HG03139 (cell line): ENCODE results near the gene COL5A1.
"Not testable (repeated sequence)": the region's sequence is repeated elsewhere in the genome, so short reads cannot be mapped to it uniquely, and the experiment has no call there.

Source experiments
- ATAC-seq: cut with Tn5 transposase; IDR thresholded peaks from one replicate; pipeline ENCODE4 v1.9.1; 2021; ENCODE audit not compliant: unreplicated experiment

The COL5A1 gene

DNA sequence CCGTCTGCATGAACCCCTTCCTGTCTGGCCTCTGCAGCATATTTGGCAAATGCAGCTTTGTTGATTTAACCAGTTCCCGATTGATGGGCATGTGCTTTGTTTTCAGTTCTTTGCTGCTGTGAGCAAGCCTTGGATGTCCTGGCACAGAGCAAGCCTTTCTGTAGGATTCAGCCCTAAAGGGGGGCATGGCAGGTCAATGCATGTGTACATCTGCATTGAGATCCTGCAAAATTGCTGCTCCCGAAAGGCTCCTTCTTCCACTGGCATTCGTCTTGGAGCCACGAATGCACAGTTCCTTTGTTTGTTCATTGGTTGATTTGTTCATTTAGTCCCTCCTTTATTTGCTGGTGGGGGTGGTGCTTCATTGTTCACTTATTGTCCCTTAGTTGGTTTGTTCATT, 34.8 kb downstream of the COL5A1 start:
- no peak for ATAC-seq

- ATAC-seq = no peak
Measured at GRCh38 chr9:134676886-134677285, 35.3 kb downstream of the COL5A1 start.

GRCh38 chr9:134677743-134678142, 36.1 kb downstream of the COL5A1 start:
- no peak for ATAC-seq

GRCh38 chr9:134678206-134678605, 36.6 kb downstream of the COL5A1 start:
- ATAC-seq = no peak

- ATAC-seq = no peak
Measured at GRCh38 chr9:134678666-134679443, 37.3 kb downstream of the COL5A1 start.

DNA sequence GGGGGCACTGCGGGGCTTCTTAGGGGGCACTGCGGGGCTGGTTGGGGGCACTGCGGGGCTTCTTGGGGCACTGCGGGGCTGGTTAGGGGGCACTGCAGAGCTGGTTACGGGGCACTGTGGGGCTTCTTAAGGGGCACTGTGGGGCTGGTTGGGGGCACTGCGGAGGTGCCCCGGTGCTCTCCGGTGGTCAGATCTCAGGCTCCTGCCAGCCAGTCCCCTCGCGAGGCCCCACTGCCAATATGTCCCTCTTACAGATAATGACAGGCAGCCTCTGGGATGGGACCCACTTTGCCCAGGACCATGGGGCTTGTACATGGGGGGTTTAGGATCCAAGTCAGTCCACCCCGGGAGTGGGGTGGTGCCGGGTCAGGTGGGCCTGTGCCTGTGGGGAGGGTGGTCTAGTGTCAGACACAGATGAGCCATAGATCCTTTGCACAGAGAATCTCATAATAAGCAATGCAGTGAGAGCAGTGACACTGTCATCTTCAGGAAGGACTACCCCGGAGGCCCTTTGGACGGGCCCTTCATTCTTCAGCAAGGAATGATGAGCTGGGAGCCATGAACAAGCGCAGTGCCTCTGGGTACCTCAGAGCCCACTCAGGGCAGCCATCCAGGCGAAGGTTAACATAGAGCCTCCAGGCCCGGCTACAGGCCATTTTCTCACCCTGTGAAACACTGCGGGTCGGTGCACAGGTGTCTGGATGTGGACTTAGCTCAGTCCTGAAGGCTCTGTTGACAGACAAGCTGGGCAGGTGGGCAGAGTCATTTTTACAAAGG, 38.2 kb downstream of the COL5A1 start:
- ATAC-seq = no peak

DNA sequence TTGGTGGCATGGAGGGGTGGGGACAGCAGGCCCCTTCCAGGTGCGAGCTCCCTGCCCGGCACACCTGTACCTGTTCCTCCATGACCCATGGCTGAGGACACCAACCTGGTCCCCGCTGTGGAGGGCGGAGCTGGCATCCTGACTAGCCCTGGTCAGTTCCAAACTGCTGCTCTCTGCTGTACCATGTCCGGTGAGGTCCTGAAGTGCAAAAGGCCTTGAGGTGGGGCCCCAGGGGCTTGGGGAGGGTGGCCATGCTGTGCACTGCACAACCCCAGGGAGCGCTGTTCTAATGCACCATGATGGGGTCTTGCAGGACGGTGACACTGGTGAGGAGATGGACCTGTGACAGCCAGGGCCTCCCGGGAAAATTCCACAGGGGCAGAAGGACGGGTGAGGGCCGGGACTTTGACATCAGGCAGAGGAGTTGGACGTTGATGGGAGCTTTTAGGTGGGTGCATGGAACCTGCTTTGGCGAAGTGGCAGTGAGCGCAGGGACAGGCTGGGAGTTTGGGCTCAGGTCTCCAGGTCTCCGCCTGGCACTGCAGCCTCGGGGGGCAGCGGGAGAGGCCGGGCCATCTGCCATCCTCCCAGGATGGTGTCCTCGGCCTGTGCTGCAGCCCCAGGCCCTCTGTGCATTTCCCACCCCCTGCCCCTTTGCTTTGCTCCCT, 38.9 kb downstream of the COL5A1 start:
- ATAC-seq = no peak

DNA sequence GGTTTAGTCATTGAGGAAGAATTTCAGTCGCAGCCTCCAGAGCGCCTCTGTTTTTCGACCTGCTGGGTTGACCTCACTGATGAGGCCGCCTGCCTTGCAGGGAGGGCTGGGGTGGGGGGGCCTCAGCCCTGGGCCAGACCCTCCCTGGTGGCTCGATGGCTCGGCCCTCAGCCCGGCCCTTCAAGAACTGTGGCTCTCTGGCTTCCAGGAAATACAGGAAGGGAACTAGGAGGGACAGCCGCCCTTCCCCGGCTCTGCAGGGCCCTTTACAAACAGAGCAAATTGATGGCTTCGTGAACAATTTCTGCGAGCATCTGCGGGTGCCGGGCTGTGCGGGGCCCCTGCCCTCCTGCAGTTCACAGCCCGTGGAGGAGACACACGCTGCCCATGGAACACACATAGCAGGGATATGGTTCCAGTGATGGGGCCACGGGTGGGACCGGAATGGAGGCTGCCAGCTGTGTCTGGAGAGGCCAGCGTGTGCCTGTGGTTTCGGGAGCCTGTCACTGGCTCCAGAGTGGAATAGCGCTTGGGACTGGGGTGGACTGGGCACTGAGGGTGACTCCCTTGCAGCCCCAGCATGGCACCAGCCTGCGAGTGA, 39.6 kb downstream of the COL5A1 start:
- ATAC-seq = no peak

GRCh38 chr9:134682026-134682425, 40.4 kb downstream of the COL5A1 start:
- no peak for ATAC-seq

DNA sequence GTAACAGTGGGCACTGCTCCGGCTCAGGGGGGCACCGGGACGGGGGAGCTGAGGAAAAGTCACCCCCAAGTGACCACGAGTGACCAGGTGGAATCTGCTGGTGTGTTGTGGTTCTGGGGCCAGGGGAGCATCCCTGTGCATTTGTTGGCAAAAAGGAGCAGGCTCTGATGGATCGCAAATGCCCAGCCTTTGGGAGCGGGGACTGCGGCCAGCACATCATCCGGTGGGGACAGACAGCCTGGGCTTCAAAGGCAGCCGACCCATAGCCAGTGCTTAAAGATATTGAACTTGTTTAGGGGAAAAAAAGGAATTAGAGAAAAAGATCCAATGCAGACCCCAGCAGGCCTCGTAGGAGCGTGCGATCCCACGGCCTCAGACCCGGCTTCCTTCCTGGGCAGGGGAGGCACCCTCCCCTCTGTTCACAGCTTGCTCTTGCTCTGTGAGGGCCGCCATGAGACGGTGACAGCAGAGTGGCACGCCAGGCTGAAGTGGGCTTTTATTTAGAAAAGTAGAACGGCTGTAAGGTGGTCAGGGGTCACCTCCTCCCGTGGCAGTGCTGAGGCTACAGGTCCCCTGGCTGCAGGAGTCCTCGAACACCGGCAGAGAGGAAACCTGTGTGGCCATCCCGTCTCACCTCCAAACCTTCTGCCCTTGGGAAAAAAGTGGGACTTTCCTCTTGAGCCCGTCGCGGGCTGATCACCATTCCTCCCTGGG, 41.2 kb downstream of the COL5A1 start:
- no peak for ATAC-seq

- ATAC-seq = no peak
Measured at GRCh38 chr9:134683714-134684374, 42.2 kb downstream of the COL5A1 start.

- no peak for ATAC-seq
Measured at GRCh38 chr9:134684375-134684723, 42.7 kb downstream of the COL5A1 start.

- ATAC-seq = not testable (repeated sequence)
Measured at GRCh38 chr9:134684941-134685340, 43.3 kb downstream of the COL5A1 start.

- ATAC-seq = no peak
Measured at GRCh38 chr9:134685784-134686183, 44.2 kb downstream of the COL5A1 start.

DNA sequence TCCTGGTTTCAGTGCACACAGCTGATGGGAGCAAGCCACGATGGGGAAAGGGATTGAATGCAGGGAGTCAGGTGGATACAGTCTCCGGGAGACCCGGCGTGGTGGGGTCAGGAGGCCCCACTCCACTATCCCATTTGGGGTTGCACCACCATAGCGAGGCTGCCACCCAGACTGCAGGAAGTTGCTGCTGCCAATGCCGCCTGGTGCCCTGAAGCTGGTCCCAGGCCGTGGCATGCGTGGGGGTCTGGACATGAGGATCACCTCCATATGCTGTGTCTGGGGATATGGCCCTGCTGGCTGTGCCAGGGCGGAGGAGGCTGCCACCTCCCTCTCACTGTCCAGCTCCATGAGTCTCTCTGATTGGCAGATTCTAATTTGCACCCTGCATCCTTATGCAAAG, 45.3 kb downstream of the COL5A1 start:
- no peak for ATAC-seq

DNA sequence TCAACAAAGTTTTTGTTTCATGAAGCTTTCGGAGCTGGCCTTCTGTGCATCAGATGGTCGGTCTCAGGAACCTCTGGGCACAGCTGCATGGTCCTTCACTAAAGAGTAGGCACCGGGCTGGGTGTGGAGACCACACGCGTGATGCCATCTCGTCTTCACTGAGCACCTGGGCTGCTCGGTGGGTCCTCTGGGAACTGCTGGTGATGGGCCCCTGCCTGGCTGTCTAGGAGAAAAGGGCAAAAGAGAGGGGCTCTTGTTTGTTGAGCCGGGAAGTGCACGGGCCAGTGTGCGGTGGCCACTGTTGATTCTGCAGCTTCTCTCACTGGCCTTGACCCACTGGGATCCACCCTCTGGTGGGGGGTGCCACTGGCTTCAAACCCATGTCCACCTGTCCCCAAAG, 46.0 kb downstream of the COL5A1 start:
- no peak for ATAC-seq

DNA sequence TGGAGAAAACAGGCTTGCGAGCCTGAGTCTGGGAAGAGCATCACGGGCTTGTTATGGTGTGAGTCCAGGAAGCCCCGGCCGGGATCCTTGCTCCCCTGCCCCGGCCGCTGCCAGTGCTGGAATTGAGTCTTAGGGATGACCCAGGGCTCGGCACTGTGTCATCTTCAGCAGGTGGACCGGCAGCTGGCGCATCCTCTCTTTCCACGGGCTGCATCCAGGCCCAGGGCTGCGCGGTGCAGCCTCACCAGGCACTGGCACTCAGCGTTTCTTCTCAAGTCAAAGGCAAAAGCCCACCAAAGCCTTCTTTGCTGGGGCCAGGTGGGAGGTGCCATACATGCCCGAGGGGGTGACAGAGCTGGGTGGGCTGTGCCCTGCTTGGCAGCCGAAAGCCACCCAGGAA, 46.6 kb downstream of the COL5A1 start:
- ATAC-seq = no peak

DNA sequence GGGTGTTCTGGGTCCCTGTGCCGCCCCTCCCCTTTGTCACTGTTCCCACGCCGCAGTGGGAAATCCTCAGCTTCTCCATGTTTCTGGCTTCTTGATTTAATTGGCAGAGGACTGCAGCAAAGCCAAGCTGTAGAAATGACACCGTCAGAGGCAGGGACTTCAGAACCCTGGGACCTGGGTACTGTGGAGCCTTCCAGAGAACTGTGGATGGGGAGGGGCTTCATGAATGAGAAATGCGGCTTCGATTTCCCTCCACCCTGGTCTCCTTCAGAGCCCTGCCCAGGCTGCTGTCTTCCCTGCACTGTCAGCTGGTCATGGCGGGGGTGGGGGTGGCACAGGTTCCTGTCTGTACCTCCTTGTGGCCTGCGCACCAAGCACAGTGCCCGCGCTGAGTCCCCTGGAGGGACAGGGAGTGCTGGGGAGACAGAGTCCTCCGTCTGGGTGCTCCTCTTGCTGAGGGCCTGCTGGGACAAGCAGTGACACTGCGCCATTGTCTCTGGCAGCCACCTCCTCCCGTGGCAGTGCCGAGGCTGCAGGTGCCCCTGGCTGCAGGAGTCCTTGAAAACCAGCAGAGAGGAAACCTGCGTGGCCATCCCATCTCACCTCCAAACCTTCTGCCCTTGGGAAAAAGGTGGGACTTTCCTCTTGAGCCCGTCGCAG, 47.2 kb downstream of the COL5A1 start:
- ATAC-seq = no peak

DNA sequence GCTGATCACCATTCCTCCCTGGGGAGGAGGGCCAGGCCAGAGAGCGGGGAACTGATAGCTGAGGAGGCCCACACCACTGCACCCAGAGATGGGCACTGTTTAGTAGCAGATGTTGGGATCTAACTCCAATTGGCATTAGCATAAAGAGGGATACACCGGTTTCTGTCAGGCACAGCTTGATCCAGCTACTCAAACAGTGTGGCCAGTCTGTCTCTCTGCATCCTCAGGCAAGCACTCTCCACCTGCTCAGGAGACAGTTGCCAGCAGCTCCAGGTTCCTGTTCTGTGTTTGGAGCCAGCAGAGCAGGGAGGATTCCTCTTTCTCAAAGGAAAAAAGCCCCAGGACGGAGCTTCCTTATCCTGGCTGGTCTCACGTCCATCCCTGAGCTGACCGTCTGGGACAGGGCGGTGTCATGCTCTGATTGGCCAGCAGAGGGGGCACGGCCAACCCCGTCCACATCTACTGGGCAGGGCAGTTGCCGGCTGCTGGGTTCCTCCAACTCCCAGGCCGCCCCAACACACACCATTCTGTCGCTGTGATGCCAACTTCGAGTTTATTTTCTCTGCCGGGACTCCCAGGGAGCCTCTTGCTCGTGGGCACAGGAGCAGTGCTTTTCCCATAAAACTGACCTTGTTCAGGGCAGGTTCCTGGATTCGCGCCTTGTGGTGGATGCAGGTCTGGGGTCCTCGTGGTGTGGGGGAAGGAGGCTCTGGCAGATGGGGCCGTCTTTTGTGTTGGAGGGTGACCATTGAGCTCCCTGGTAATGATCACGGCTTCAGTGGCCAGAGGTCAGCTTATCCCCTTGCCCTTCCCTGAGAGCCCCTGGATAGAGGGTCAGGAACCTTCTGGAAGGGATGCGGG, 47.9 kb downstream of the COL5A1 start:
- ATAC-seq = no peak
